GM04503 (cell line): ENCODE measurements around the gene KRT38.

Experiments used
- DNase-seq: peaks from one replicate; pipeline ENCODE4 v3.0.0-alpha.2; 2012; ENCODE audit warnings: low read depth

The KRT38 gene

DNA sequence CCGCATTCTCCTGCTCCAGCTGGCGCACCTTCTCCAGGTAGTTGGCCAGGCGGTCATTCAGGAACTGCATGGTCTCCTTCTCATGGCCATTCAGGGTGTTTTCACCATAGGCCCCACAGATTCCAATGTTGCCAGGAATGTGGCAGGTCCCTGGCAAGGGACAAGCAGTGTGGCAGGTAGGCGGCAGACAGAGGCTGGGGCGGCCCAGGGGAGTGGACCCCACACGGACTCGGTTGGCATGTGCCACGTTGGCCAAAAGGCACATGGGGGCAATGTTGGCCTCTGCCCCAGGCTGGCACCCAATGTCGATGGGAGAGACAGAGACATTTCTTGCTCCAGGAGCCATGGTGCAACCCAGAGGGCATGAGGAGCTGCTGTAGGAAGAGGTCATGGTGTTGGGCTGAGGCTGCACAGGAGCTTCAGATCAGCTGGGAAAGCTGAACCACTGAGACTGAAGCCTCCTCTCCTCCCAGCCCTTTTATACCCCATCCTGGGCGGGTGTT, at the start of gene KRT38:
Gene KRT38, minus strand, starts transcription at position 453 of the 503 bp plus-strand sequence. Its CDS starts 62 bp downstream, at position 391.
- DNase-seq: no peak

DNA sequence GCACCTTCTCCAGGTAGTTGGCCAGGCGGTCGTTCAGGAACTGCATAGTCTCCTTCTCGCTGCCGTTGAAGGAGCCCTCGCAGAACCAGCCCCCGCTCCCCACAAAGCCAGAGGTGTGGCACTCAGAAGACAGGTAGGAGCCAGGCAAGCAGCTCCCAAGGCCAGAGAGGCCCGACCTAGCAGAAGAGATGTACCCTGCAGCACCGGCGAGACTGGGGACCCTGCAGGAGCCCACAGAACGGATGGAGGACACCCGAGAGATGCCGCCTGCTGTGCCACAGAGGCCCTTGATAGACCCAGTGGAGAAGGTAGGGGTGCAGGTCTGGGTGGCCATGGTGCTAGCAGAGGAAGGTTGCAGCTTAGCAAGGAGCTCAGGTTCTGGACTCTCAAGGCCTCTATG, 48.7 kb upstream of the KRT38 start, which contains the start of gene KRT36:
Gene KRT36, minus strand, starts transcription at position 380 of the 400 bp plus-strand sequence. Its CDS starts 46 bp downstream, at position 334.
- no peak for DNase-seq

DNA sequence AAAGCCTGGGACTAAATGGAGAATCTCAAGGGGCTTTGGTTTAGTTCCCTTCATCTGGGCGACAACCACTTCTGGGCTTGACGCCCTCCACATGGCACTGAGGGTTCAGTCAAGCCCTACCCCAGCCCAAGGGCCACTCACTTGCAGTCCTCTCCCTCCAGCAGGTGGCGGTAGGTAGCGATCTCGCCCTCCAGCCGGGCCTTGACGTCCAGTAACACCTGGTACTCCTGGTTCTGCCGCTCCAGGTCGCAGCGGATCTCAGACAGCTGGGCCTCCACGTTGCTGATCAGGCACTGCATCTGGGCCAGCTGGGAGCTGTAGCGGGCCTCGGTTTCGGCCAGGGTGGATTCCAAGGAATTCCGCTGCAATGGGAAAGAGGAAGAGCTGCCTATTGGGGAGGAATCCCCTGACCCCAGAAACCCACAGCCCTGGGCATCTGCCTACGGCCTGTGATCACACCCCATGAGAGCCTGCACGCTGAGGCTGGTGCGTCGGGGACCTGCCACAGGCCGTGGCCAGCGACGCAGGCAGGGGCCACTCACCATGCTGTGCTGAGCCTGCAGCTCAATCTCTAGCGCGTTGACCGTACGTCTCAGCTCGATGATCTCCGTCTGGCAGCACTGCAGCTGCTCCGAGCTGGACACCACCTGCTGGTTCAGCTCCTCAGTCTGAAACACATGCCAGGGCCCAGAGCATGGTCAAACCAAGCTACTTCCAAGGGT, 46.2 kb upstream of the KRT38 start:
- no peak for DNase-seq

DNA sequence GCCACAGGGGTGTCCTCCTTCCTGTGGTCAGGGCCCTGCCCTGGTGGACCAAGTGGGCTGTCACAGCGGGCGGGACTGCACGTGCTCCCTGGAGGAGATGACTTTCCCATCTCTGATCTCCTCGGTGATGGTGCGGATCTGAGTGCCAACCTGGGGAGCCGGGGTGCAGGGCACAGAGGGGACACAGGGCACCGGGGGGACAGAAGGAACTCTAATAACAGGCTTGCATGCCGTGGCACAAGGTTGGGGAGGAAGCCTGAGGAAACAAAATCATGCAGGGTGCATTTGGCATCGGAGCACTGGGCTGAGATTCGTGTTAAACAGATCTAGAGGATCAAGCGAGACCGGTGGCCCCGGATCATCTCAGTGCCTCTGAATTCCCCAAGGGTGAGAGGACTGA, 45.5 kb upstream of the KRT38 start:
- DNase-seq: no peak

DNA sequence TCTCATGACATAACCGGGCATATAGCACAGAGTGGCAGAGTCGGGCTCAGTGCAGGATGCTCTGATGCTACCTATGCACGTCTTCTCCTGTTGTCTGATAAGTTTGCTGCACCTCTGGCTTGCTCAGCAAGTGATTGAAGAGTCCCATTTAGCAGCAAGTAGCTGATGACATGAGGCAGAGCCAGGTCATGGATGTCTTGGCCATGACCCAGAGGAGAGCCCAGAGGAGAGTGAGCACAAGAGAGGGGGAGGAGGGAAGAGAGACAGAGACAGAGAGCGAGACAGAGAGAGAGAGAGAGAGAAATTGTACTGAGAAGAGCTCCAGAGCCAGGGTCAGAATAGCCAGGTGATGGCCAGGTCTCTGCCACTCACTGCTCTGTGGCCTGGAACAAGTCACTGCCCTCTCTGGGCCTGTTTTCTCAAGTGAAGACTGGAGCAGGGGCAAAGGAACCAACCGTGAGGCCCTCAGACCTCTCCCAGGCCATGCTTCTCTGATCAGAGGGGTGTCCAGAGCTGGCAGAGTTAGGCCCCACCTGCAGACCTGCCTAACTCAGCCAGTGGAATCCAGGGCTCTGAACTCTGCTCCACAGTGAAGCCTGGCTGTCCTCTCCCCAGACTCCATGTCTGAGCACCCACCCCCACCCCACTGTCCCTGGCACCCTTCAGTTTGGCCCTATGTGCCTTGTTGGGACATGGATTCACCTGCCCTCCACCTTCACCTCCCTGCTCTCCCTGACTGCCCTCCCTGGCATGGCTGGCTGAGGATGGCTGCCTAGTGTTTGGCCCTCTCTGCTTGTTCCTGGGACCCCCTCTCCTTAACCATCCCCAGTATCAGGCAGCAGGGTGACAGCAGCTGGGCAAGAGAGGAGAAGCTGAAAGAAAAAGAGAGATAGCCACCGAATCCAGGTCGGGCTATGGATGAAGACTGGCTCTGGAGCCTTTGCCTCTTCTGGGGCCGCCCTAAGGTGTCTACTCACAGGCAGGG, 44.4 kb upstream of the KRT38 start:
- no peak for DNase-seq

DNA sequence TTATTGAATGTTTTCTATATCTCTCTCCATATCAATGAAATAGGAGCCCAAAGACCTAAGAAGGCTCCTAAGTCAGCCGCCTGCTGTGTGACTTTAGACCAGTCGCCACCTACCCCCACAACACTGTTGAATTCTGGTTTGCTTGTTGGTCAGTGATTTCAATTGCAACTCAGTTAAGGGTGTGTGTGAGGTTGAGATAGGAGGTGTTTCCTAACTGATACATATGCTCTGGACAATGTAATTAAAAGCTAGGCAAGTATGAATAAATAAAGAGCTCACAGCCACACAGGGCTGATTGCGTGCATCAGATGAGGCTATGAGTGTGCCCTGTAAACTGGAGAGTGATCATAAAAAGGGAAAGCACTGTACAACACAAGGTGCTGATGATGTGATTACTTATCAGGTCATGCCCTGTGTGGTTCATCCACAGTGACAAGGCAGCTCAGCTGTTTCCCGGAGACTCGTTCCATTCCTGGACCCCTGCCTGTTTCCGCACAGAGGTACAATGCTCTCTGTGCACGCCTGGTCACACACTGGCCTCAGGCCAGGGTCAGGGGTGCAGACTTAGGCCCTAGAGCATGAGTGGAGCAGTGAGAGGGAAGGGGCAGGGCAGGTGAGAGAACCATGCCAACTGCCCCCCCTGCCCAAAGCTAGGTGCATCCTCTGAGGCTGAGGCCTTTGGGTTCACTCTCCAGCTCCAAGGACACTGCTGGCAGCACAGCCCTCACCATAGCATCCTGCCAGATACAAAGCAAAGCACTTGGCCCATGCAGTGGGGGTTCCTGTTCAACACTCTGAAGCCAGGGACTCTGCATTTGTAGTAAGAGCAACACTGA, 43.4 kb upstream of the KRT38 start:
- DNase-seq: no peak

DNA sequence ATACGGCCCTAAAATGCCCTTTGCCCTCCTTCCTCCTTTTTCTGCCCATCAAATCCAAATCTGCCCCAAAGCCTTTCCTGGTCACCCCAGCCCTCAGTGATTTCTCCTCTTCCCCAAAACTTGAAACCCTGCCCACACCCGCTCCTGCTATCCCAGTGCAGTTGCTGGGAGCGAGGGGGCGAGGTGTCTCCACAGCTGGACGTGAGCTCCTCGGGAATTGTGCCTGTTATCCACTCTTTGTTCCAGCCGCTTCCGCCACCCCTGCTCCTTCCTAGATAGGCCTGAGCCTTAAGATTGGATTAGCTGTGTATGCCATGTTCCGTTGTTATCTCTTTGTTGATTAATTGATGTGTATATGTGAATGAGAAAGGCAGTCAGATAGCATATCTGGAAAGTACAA, 42.7 kb upstream of the KRT38 start:
- no peak for DNase-seq

DNA sequence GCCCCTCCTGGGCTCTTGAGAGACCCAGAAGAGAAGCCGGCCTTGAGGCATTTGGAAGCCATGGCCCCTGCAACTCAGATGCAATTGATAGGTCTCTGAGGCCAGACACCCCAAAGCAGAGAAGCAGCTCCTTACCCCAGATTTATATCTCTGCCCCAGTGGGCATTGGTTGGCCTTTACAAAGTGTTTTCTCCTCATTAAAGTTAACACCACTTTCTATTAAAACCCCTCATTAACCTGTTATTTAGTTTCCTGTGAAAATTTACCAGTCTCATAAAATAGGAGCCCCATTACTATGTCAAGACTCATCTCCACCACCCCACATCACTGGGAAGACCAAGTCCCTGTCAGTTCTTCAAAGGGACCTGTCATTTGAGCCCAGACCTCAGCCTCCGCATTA, 40.3 kb upstream of the KRT38 start, which contains the start of gene KRT35:
Gene KRT35, minus strand, starts transcription at position 116 of the 400 bp plus-strand sequence. Its CDS starts 54 bp downstream, at position 62.
- DNase-seq: no peak

DNA sequence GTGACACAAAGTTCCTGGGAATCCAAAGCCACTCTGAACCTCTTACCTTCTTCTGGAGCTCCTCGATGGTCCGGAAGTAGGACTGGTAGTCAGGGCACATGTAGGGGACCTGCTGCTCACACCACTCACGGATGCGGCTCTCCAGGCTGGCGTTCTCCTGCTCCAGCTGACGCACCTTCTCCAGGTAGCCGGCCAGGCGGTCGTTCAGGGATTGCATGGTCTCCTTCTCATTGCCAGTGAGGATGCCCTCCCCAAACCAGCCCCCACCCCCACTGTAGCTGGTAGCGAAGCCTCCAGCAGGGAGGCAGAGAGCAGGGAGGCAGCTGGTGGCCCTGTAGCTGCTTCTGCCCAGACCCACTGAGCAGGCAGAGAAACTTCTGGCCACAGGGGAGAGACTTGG, 39.8 kb upstream of the KRT38 start:
- DNase-seq: no peak

DNA sequence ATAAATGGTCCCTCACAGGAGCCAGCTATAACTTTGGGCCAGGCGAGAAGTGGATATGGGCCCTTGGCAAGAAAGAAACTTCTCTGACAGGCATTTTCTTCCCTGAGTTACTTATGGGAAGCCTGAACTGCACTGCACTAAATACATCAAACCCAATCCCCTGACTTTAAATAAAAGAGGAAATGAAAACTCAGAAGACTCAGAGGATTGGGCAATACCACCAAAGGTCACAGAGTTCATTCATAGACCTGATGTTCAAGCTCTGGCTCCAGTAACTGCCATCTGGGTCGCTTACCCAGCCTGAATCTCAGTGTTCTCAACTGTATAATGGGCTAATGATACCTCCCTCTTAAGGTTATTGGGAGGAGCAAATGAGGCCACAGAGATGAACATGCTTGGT, 39.4 kb upstream of the KRT38 start:
- no peak for DNase-seq

DNA sequence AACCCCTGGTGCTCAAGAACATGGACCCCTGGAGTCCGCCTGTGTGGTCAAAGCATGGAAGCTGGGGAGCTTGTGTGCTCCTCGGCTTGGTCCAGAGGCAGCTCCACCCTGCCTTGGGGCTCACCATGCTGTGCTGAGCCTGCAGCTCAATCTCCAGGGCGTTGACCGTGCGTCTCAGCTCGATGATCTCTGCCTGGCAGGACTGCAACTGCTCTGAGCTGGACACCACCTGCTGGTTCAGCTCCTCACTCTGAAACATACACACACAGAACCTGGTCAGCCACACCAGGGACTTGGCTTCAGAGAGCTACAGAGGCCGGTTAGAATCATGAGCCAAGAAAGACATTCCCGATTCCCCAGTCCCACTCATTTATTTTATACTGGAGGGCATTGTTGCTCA, 37.5 kb upstream of the KRT38 start:
- DNase-seq: no peak

DNA sequence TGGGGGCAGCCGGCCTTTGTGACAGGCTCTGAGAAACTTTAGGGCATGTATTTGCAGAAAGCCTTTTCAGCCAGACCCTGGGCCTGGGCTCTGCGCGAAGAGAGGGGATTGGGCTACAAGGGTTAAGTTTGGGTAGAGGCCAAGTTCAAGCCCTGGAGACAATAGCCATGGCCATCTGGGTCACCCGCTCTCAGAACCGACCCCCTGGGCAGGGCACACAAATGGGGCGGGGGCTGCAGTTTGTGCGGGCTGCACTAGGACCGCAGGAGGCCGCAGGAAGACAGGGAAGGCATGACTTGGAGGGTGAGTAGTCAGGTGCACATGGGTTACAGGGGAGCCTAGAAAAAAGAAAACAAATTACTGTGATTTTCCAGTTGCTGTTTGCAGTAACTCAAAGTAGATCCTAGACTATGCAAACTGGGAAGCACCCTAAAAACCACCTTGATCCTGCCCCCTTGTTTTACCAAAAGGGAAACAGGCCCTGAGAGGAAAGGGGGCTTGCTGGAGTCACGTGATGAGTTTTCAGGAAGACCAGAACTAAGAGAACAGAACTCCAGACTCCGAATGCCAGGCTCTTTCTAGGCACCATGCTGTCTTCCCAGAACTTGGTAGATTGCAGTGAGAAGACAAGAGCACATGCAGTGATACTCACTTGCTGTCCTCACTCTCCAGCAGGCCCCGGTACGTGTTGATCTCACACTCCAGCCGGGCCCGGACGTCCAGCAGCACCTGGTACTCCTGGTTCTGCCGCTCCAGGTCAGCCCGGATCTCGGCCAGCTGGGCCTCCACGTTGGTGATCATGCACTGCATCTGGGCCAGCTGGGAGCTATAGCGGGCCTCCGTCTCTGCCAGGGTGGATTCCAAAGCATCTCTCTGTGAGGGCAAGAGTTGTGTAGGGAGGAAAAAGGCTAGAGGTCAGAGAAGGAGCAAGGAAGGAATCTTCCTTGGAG, 36.4 kb upstream of the KRT38 start:
- no peak for DNase-seq

DNA sequence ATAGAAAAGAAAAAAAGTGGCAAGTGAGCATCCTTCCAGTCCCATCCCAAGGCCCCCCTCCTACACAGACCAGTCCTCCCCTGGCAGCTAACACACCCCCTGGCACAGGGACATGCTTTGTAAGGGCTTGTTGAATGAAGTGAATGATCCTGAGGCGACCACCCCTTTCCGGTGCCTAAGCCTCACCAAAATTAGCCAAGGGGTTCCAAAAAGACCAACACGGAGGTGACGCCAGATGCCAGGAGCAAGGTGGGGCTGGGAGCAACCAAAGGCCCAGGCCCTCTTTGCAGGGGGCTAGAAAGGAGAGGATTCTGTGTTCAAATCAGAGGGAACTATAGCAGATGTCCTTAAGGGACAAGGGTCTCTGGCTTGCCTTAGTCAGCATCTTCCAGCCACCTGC, 34.6 kb upstream of the KRT38 start:
- no peak for DNase-seq

DNA sequence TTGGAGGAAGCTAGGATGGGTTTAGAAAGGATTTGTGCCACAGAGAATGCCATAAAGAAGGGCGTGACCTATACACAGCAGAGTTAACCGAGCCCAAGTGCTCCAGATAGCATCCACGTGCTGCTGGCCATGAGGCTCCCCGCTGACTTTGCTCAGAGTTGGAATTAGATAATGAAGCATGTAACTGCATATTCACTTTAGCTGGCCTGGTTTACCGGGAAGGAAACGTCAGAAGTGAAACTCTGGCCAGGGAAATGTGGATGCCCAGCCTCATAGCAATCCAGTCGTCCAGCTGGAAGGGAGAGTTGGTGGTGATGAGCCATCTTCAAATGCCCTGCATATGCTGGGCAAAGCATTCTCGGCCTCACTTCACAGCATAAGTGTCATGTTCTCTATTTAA, 34.1 kb upstream of the KRT38 start:
- DNase-seq: no peak

DNA sequence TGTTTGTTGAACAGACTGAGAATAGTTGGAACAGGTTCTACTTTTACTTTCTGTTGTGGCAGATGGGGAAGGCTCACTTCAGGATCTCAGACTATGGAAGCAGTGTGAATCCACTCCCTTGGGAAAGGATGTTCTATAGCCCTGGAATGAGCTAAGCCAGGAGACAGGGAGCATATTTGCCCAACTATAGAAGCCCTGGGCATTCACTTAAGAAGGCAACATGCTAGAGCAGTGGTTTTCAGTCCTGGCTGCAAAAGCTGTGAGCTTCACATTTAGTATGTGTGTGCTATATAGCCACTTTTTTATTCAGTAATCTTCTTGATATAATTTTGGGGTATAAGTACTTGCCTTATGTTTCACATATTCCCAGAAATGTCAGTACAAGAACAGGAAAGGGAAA, 27.6 kb upstream of the KRT38 start:
- no peak for DNase-seq

DNA sequence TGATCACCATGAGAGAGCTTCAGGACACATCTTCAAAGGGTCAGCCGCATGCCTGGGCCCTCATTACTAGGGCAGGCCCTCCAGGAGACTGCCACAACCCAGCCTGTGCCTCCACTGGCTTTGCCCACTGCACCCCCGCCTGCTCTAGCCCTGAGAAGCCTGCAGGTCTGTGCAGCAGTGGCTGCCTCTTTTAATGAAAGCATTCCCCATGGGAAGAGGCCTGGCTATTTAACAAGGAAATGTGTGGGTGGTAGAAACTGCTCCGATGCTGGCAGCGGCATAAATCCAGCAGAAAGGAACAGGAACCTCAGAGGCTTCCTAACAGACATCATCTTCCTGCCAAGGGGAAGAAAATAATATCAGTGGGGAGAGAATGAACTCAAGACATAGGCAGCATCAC, 26.8 kb upstream of the KRT38 start:
- no peak for DNase-seq

DNA sequence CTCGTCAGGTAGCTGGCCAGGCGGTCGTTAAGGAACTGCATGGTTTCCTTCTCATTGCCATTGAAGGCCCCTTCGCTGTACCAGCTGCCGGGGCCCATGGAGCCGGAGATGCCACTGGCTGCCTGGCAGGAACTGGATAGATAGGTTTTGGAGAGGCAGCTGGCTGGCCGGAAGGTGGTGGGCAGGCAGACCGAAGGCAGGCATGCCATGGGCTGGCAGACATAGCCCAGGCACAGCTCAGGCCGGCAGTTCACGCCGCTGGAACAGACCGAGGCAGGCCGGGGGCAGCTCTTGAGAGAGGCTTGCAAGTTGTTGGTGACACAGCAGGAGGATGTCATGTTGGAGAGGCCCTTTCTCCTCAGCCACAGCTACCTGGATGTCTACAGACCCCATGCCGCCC, 26.2 kb upstream of the KRT38 start, which contains the start of gene KRT32:
Gene KRT32, minus strand, starts transcription at position 399 of the 400 bp plus-strand sequence. Its CDS starts 61 bp downstream, at position 338.
- no peak for DNase-seq

DNA sequence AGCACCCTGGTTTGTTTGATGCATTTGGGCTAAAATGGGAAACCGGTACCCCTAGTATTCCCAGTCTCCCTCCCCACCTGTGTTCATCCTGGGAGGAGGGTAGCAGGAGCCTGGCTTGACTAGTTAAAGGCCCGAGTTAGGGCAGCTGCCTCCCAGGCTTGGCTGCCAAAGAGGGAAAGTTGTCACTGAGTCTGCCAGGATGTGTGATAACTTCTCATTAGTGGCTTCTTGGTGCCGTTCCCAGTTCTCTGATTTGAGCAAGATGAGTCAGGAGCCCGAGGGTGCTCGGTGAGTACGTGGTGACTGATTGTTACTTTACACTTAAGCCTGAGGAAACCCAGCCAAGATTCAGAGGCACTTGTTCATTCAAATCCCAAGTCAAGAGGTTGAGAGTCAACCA, 23.9 kb upstream of the KRT38 start:
- peak; percentile 86 for DNase-seq

DNA sequence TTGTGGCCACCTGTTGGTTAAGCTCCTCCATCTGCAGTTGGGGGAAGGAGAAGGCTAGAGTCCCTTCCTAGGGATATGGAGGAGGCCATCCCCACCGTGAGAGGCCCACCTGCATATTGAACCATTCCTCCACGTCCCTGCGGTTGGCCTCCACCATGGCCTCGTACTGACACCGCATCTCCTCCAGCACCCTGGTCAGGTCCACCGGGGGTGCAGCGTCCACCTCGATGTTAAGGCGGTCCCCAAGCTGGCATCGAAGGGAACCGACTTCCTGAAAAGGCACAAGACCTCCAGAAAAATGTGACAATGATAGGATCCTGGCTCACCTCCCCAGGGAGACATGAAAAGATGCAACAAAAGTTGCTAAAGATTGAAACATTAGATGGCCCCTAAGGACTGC, 23.4 kb upstream of the KRT38 start:
- no peak for DNase-seq

DNA sequence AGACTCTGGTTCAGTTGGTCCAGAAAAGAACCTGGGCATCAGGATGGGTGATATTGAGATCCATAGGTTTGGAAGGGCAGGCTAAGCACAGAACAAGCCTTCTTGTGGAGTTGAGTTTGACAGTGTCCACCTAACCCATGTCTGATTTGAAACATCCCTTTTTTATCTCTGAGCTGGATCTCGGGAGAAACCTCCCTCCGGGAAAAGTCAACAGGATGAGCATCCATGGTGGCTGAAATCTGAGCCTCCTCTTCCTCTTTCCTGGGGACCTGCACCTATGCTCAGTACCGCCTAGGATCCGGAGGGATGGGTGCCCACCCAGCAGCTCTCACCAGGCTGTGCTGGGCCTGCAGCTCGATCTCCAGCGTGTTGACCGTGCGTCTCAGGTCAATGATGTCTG, 23.0 kb upstream of the KRT38 start:
- DNase-seq: no peak

DNA sequence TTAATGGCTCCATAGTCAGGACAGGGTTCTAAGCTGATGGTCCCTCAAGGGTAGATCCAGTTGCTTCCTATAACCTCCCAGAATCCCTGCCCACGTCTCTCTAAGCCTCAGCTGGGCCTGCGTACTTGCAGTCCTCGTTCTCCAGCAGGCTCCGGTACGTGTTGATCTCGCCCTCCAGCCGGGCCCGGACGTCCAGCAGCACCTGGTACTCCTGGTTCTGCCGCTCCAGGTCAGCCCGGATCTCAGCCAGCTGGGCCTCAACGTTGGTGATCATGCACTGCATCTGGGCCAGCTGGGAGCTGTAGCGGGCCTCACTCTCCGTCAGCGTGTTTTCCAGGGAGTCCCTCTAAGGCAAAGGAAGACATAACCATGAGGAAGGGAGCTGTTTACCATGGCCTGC, 21.9 kb upstream of the KRT38 start:
- no peak for DNase-seq
